Testis (tissue), 3 donors: ENCODE measurements around the gene DEFB123. TPM values are rescaled to one million over a fixed set of nuclear protein-coding genes. Genes with fewer than 3 reads are reported as not detected.
"Not testable (repeated sequence)": the region's sequence is repeated elsewhere in the genome, so short reads cannot be mapped to it uniquely, and the experiment has no call there.

Experiments used
- DNase-seq: peaks from one replicate; pipeline ENCODE4 v3.0.0-alpha.2; 2019
- H3K27ac ChIP-seq, 2 donors: fragments of 200-600 bp; sonication (generic); one replicate each; pipeline ENCODE4 v1.5.1; 2019
- H3K27me3 ChIP-seq: fragments of 200-600 bp; sonication (generic); one replicate; pipeline ENCODE4 v1.5.1; 2019
- H3K36me3 ChIP-seq: fragments of 200-600 bp; sonication (generic); one replicate; pipeline ENCODE4 v1.5.1; 2017; ENCODE audit warnings: low read depth; ENCODE audit errors: missing control alignments
- H3K4me1 ChIP-seq: fragments of 200-600 bp; sonication (generic); one replicate; pipeline ENCODE4 v1.5.1; 2019
- H3K4me3 ChIP-seq, 2 donors: fragments of 200-600 bp; sonication (generic); one replicate each; pipeline ENCODE4 v1.5.1; 2017 to 2019
- H3K9me3 ChIP-seq: fragments of 200-600 bp; sonication (generic); one replicate; pipeline ENCODE4 v1.5.1; 2017
- CTCF ChIP-seq, 3 experiments: fragments of 450-650 bp in 2 of 3; fragments of 200-600 bp in 1 of 3; sonication (generic) in 1 of 3; IDR thresholded peaks; one replicate each; pipeline ENCODE4 v1.5.1; 2016 to 2019; ENCODE audit warnings: antibody characterized with exemption in 3 of 3, mild to moderate bottlenecking in 2 of 3, moderate library complexity in 1 of 3
- POLR2A ChIP-seq: fragments of 450-650 bp; IDR thresholded peaks from one replicate; pipeline ENCODE4 v1.6.1; 2017; ENCODE audit warnings: antibody characterized with exemption, mild to moderate bottlenecking, moderate library complexity
- WGBS, 2 donors: methylation state at CpG; one replicate each; pipeline ENCODE4 v1.1.5; 2018; 5-methylcytosine and 5-hydroxymethylcytosine counted together
- intact Hi-C: fragments of 100-400 bp; cut with DNase I; formaldehyde crosslinking; loops from one replicate; pipeline ENCODE4 v1.15.1; 2023; ENCODE audit warnings: low total_unique reads
- polyA plus RNA-seq: library from polyadenylated mRNA; stranded (reverse); fragments of 350-450 nt; fragmentation: Illumina TruSeq; extraction: RNeasy Lipid Tissue Mini Kit (QIAGEN cat#74804); gene quantifications from one replicate; pipeline ENCODE4 v1.2.3, GENCODE V29; 2014; ENCODE audit warnings: low read depth, low replicate concordance; ENCODE audit not compliant: insufficient read depth
- total RNA-seq, 2 donors: library from RNA; depleted of rRNA; stranded (reverse); fragments of >200 nt; gene quantifications; one replicate each; pipeline ENCODE4 v1.2.3, GENCODE V29; 2016

The DEFB123 gene
- total and polyA plus RNA-seq, 3 donors from 2014 or later = 222 to 709 (median 654) TPM

GRCh38 chr20:31425797-31426196 is 14.6 kb upstream of the DEFB123 start:
- no peaks in the 10 kb centered on the region for H3K27me3 ChIP-seq
- H3K4me1 ChIP-seq = no peaks in the 10 kb centered on the region
- TF ChIP-seq POLR2A = no peak
- TF ChIP-seq CTCF (IDR thresholded peaks at IDR 0.05) = no peak
- no peaks in the 10 kb centered on the region for H3K9me3 ChIP-seq
- no peak for DNase-seq
- intact Hi-C loops = no loop called here
- H3K36me3 ChIP-seq = no peaks in the 10 kb centered on the region
- no peak overlapping the region for H3K27ac ChIP-seq
- H3K4me3 ChIP-seq = no peak overlapping the region

GRCh38 chr20:31426891-31427551 is 13.4 kb upstream of the DEFB123 start:
- H3K4me3 ChIP-seq = peak overlapping the region in 1 of 2 donors; percentile 23
- H3K9me3 ChIP-seq, DNase-seq, H3K27ac ChIP-seq, H3K4me1 ChIP-seq, intact Hi-C loops, H3K27me3 ChIP-seq, H3K36me3 ChIP-seq: not testable (repeated sequence)
- WGBS, 2 donors = 90% methylated on average over 4 of the region's 48 CpGs; no CpG with 5 or more reads in 1 of the 2 donors

- H3K27me3 ChIP-seq, DNase-seq, H3K9me3 ChIP-seq, H3K36me3 ChIP-seq, intact Hi-C loops, H3K27ac ChIP-seq, H3K4me1 ChIP-seq: not testable (repeated sequence)
- H3K4me3 ChIP-seq = peak overlapping the region in 1 of 2 donors; percentile 23
- WGBS, 2 donors = 72 to 88% methylated on average over 5 to 9 of the region's 31 CpGs
Observed at GRCh38 chr20:31427576-31427975, 12.9 kb upstream of the DEFB123 start.

GRCh38 chr20:31430568-31431115 is 9.8 kb upstream of the DEFB123 start:
- no peak for DNase-seq
- no peaks in the 10 kb centered on the region for H3K9me3 ChIP-seq
- no peak for TF ChIP-seq CTCF (IDR thresholded peaks at IDR 0.05)
- H3K36me3 ChIP-seq = no peaks in the 10 kb centered on the region
- no peak overlapping the region for H3K4me3 ChIP-seq
- H3K27me3 ChIP-seq = no peaks in the 10 kb centered on the region
- H3K27ac ChIP-seq = no peak overlapping the region
- no peaks in the 10 kb centered on the region for H3K4me1 ChIP-seq
- intact Hi-C loops = no loop called here
- WGBS, 2 donors = 73 to 76% methylated on average over 4 of the region's 4 CpGs

- Histone ChIP-seq H3K36me3 (no peaks in the 10 kb centered on the region), H3K27me3 (no peaks in the 10 kb centered on the region), H3K9me3 (no peaks in the 10 kb centered on the region), H3K27ac (peak overlapping the region; percentile 74), H3K4me1 (peaks cover 13% of the 10 kb centered on the region), H3K4me3 (no peak overlapping the region)
- no peak for TF ChIP-seq POLR2A
- no peak for TF ChIP-seq CTCF (IDR thresholded peaks at IDR 0.05)
- intact Hi-C loops = no loop called here
- DNase-seq = peak; percentile 68
- WGBS, 2 donors = 29 to 40% methylated on average over 12 of the region's 12 CpGs
Observed at GRCh38 chr20:31446084-31446819, 5.8 kb downstream of the DEFB123 start.
